H1 (cell line): ENCODE results near the gene B9D1. TPM values are rescaled to one million over a fixed set of nuclear protein-coding genes. Genes with fewer than 3 reads are reported as not detected.

Experiments
- CTCF ChIA-PET: fragments of 300-600 bp; sonication (Branson Sonifier 250); formaldehyde crosslinking; loops from one replicate; lab custom pipeline; 2021; ENCODE audit not compliant: partially characterized antibody; lab: Charles Lee
- POLR2A ChIA-PET: fragments of 300-600 bp; sonication (Branson Sonifier 250); formaldehyde crosslinking; loops from one replicate; lab custom pipeline; 2021; ENCODE audit warnings: inconsistent platforms; ENCODE audit not compliant: partially characterized antibody; lab: Charles Lee
- DNase-seq, 2 experiments: peaks; one replicate each; pipeline versions ENCODE4 v3.0.0 to v3.0.0-alpha.2; 2010 to 2022; ENCODE audit warnings: low spot score in 2 of 2, low read depth in 1 of 2, mixed read lengths in 1 of 2
- FAIRE-seq: peaks from 2 replicates; lab custom pipeline; 2011; peaks lifted over from hg19 to GRCh38; lab: Jason Lieb, UNC
- H2AFZ ChIP-seq: 2 replicates; pipeline ENCODE4 v1.8.1; 2012; ENCODE audit warnings: low read length, inconsistent platforms
- H2AK5ac ChIP-seq: 2 replicates; pipeline ENCODE4 v1.6.1; 2013; ENCODE audit warnings: low read depth, low read length
- H2BK120ac ChIP-seq: replicated peaks from 2 replicates; pipeline ENCODE3; 2013; ENCODE audit warnings: low read depth, low read length, inconsistent platforms
- H2BK12ac ChIP-seq: 2 replicates; pipeline ENCODE4 v1.6.1; 2013; ENCODE audit warnings: low read depth, low read length
- H2BK15ac ChIP-seq: 2 replicates; pipeline ENCODE4 v1.6.1; 2013; ENCODE audit warnings: low read length
- H2BK20ac ChIP-seq: 2 replicates; pipeline ENCODE4 v1.6.1; 2013; ENCODE audit warnings: low read length
- H2BK5ac ChIP-seq: 2 replicates; pipeline ENCODE4 v1.6.1; 2013; ENCODE audit warnings: low read depth, low read length
- H3K14ac ChIP-seq: 2 replicates; pipeline ENCODE4 v1.6.1; 2013; ENCODE audit warnings: inconsistent platforms; ENCODE audit not compliant: insufficient read length
- H3K18ac ChIP-seq: 2 replicates; pipeline ENCODE4 v1.6.1; 2013; ENCODE audit warnings: low read length; ENCODE audit errors: extremely low read depth
- H3K23ac ChIP-seq: 2 replicates; pipeline ENCODE4 v1.6.1; 2013; ENCODE audit warnings: inconsistent platforms; ENCODE audit not compliant: insufficient read length
- H3K23me2 ChIP-seq: 2 replicates; pipeline ENCODE4 v1.6.1; 2013; ENCODE audit warnings: low read depth, low read length
- H3K27ac ChIP-seq: 2 replicates; pipeline ENCODE4 v1.6.1; 2011; ENCODE audit warnings: low read depth, low read length, inconsistent platforms
- H3K27me3 ChIP-seq, 4 experiments: replicated peaks in 1 of 4; 1 replicate in 1 of 4; 2 replicates in 3 of 4; pipeline versions ENCODE4 v1.6.1 to v1.8.1; 2011 to 2013; ENCODE audit warnings: low read length in 3 of 4, mild to moderate bottlenecking in 3 of 4, inconsistent platforms in 2 of 4, mixed read lengths in 2 of 4, moderate library complexity in 1 of 4; ENCODE audit not compliant: control insufficient read depth in 3 of 4, insufficient read depth in 3 of 4; ENCODE audit errors: extremely low read depth in 1 of 4
- H3K36me3 ChIP-seq, 4 experiments: 2 replicates each; pipeline versions ENCODE4 v1.6.1 to v1.8.1; 2011 to 2013; ENCODE audit warnings: mild to moderate bottlenecking in 4 of 4, low read length in 3 of 4, moderate library complexity in 2 of 4, control low read depth in 1 of 4, inconsistent platforms in 1 of 4; ENCODE audit not compliant: insufficient read depth in 4 of 4, control insufficient read depth in 2 of 4
- H3K4ac ChIP-seq: replicated peaks from 2 replicates; pipeline ENCODE3; 2013; ENCODE audit warnings: low read length, low read depth, mixed read lengths, inconsistent platforms; ENCODE audit not compliant: insufficient read length
- H3K4me1 ChIP-seq, 4 experiments: replicated peaks in 1 of 4; 1 replicate in 1 of 4; 2 replicates in 3 of 4; pipeline versions ENCODE4 v1.6.1 to v1.8.1; 2011 to 2013; ENCODE audit warnings: low read length in 3 of 4, inconsistent platforms in 2 of 4, mixed read lengths in 1 of 4; ENCODE audit not compliant: insufficient read depth in 4 of 4, control insufficient read depth in 3 of 4
- H3K4me2 ChIP-seq, 2 experiments: 2 replicates each; pipeline versions ENCODE4 v1.6.1 to v1.8.1; 2011 to 2013; ENCODE audit warnings: low read depth in 2 of 2, low read length in 2 of 2, control low read depth in 1 of 2, inconsistent platforms in 1 of 2, mild to moderate bottlenecking in 1 of 2; ENCODE audit not compliant: insufficient read depth in 1 of 2
- H3K4me3 ChIP-seq, 4 experiments: fragments of 200-600, 300-600 bp in 1 of 4; sonication (generic), shearing (Covaris generic), sonication (Bioruptor Twin) in 1 of 4; 2 replicates each; pipeline versions ENCODE4 v1.5.1 to v1.8.1; 2011 to 2016; ENCODE audit warnings: low read length in 4 of 4, low read depth in 3 of 4, control low read depth in 2 of 4, inconsistent platforms in 2 of 4, mild to moderate bottlenecking in 2 of 4, mixed read lengths in 1 of 4, moderate library complexity in 1 of 4; ENCODE audit not compliant: insufficient read depth in 2 of 4; ENCODE audit errors: extremely low read depth in 1 of 4
- H3K56ac ChIP-seq: replicated peaks from 2 replicates; pipeline ENCODE3; 2013; ENCODE audit warnings: low read depth, mild to moderate bottlenecking, mixed read lengths, low read length, inconsistent platforms; ENCODE audit not compliant: insufficient read length
- H3K79me1 ChIP-seq: 2 replicates; pipeline ENCODE4 v1.6.1; 2013; ENCODE audit warnings: low read depth, low read length, control low read depth
- H3K79me2 ChIP-seq, 2 experiments: 2 replicates each; pipeline versions ENCODE4 v1.6.1 to v1.8.1; 2012 to 2013; ENCODE audit warnings: low read length in 2 of 2, mild to moderate bottlenecking in 2 of 2, inconsistent platforms in 1 of 2; ENCODE audit not compliant: insufficient read depth in 2 of 2, control insufficient read depth in 1 of 2
- H3K9ac ChIP-seq, 4 experiments: replicated peaks in 1 of 4; 1 replicate in 1 of 4; 2 replicates in 3 of 4; pipeline versions ENCODE4 v1.6.1 to v1.8.1; 2011 to 2013; ENCODE audit warnings: low read depth in 3 of 4, low read length in 3 of 4, control low read depth in 2 of 4, mild to moderate bottlenecking in 2 of 4, moderate library complexity in 2 of 4, inconsistent platforms in 1 of 4; ENCODE audit errors: extremely low read depth in 1 of 4
- H3K9me3 ChIP-seq, 2 experiments: 2 replicates each; pipeline versions ENCODE4 v1.6.1 to v1.8.1; 2012 to 2013; ENCODE audit warnings: mild to moderate bottlenecking in 2 of 2, moderate library complexity in 2 of 2, control low read depth in 1 of 2, inconsistent platforms in 1 of 2, low read depth in 1 of 2, low read length in 1 of 2, mixed read lengths in 1 of 2; ENCODE audit not compliant: insufficient read depth in 2 of 2
- H4K20me1 ChIP-seq, 2 experiments: replicated peaks in 1 of 2; 2 replicates each; pipeline versions ENCODE3 to v1.8.1; 2011 to 2013; ENCODE audit warnings: inconsistent platforms in 2 of 2, low read length in 2 of 2, mild to moderate bottlenecking in 1 of 2; ENCODE audit not compliant: insufficient read depth in 2 of 2, control insufficient read depth in 1 of 2
- H4K5ac ChIP-seq: 2 replicates; pipeline ENCODE4 v1.6.1; 2013; ENCODE audit warnings: low read length, low read depth, mixed read lengths, inconsistent platforms; ENCODE audit not compliant: insufficient read length
- H4K8ac ChIP-seq: 2 replicates; pipeline ENCODE4 v1.8.0; 2013; ENCODE audit warnings: mild to moderate bottlenecking, moderate library complexity, low read length, inconsistent platforms; ENCODE audit not compliant: insufficient read depth; ENCODE audit errors: extremely low read depth
- H4K91ac ChIP-seq: replicated peaks from 2 replicates; pipeline ENCODE3; 2013; ENCODE audit warnings: low read length, mixed read lengths, inconsistent platforms; ENCODE audit not compliant: insufficient read length
- CBX5 ChIP-seq: fragments of 300-800, 300-1000 bp; sonication (generic); IDR thresholded peaks from 2 replicates; pipeline ENCODE4 v1.7.1; 2016; ENCODE audit warnings: antibody characterized with exemption, low read length, low read depth
- CEBPB ChIP-seq: IDR thresholded peaks from 2 replicates; pipeline ENCODE4 v1.6.1; 2012; ENCODE audit warnings: low read depth, low read length
- FOSL1 ChIP-seq: IDR thresholded peaks from 2 replicates; pipeline ENCODE4 v1.6.1; 2011; ENCODE audit warnings: mild to moderate bottlenecking, low read depth, low read length, moderate library complexity; ENCODE audit not compliant: insufficient read depth
- JUN ChIP-seq: IDR thresholded peaks from 2 replicates; pipeline ENCODE4 v1.6.1; 2011; ENCODE audit warnings: low read depth, mild to moderate bottlenecking, improper control_type of control experiment, low read length
- KDM5A ChIP-seq: fragments of 200-600 bp; IDR thresholded peaks from 2 replicates; pipeline ENCODE4 v1.7.1; 2012; ENCODE audit warnings: mild to moderate bottlenecking, low read length, inconsistent platforms, mixed read lengths
- PHF8 ChIP-seq: fragments of 200-600 bp; sonication (generic); conservative IDR thresholded peaks from 2 replicates; pipeline ENCODE4 v1.7.1; 2012; ENCODE audit warnings: low read depth, mild to moderate bottlenecking, inconsistent platforms, low read length, moderate library complexity
- RFX5 ChIP-seq: IDR thresholded peaks from 2 replicates; pipeline ENCODE4 v1.6.1; 2011; ENCODE audit warnings: low read depth, low read length, improper control_type of control experiment, borderline replicate concordance
- SUZ12 ChIP-seq: fragments of 200-600 bp; sonication (generic); IDR thresholded peaks from 2 replicates; pipeline ENCODE4 v1.6.1; 2012; ENCODE audit warnings: mild to moderate bottlenecking, inconsistent platforms, low read length, moderate library complexity, mixed read lengths
- YY1 ChIP-seq: IDR thresholded peaks from 2 replicates; pipeline ENCODE4 v1.6.1; 2011; ENCODE audit warnings: low read depth, mild to moderate bottlenecking, low read length
- WGBS, 2 experiments: shearing (Covaris generic) in 1 of 2; methylation state at CpG; one replicate each; pipeline versions ENCODE4 v1.1.6 to v1.1.7; 2013 to 2015; ENCODE audit warnings: low lambda C conversion rate in 2 of 2, mixed read lengths in 2 of 2, inconsistent platforms in 1 of 2, low coverage in 1 of 2, missing lambda C conversion rate in 1 of 2; ENCODE audit not compliant: insufficient replicate concordance in 2 of 2, insufficient coverage in 1 of 2, insufficient read length in 1 of 2; ENCODE audit errors: extremely low coverage in 1 of 2, missing lambda C conversion rate in 1 of 2; 5-methylcytosine and 5-hydroxymethylcytosine counted together
- polyA plus RNA-seq, 7 experiments: library from polyadenylated mRNA; depleted of rRNA in 3 of 7; stranded (reverse) in 5 of 7; unstranded in 2 of 7; fragments of >200 nt in 5 of 7; fragments of 200-250 nt in 2 of 7; gene quantifications; 1 replicate in 5 of 7; 2 replicates in 1 of 7; 4 replicates in 1 of 7; pipeline versions ENCODE4 v1.2.1 to v1.2.3, GENCODE V29; 2011 to 2013; ENCODE audit warnings: missing spikeins in 2 of 7, mixed read lengths in 2 of 7
- total RNA-seq: library from RNA; stranded (reverse); fragmentation: NEBNext Ultra II Directional; extraction: Animal tissue kit (Norgen Biotek cat#: 25700); gene quantifications from 2 replicates; pipeline ENCODE4 v1.2.1, GENCODE V29; 2021
- TF ChIP-seq, protein P1 (sequence below): IDR thresholded peaks from 2 replicates; pipeline ENCODE4 v1.6.1; 2012; ENCODE audit warnings: inconsistent platforms
- TF ChIP-seq, protein P2 (sequence below): IDR thresholded peaks from 2 replicates; pipeline ENCODE4 v1.6.1; 2011; ENCODE audit warnings: low read length, improper control_type of control experiment

The B9D1 gene
- total and polyA plus RNA-seq, 2 of the 8 experiments (the other 6 are each of a cell fraction or from before 2014, with no cell fraction given): 24.6 to 65.7 TPM

- H3K79me1 ChIP-seq: no peaks in the 10 kb centered on the region
- no peak overlapping the region for H2BK15ac ChIP-seq
- H3K79me2 ChIP-seq: no peaks in the 10 kb centered on the region
- no peak overlapping the region for H3K56ac ChIP-seq
- no peak overlapping the region for H3K9ac ChIP-seq
- H4K20me1 ChIP-seq: peaks cover 0 to 3% of the 10 kb centered on the region in 2 experiments
- H3K23ac ChIP-seq: no peak overlapping the region
- no peak for DNase-seq
- H3K4ac ChIP-seq: no peak overlapping the region
- H4K8ac ChIP-seq: no peak overlapping the region
- peaks cover 4 to 18% (median 14%) of the 10 kb centered on the region in 4 experiments for H3K4me1 ChIP-seq
- no peak overlapping the region for H4K5ac ChIP-seq
- H4K91ac ChIP-seq: no peak overlapping the region
- H2AK5ac ChIP-seq: no peak overlapping the region
- no peak overlapping the region for H2BK5ac ChIP-seq
- ChIA-PET CTCF (interaction anchor here (0.6 to 9.8 kb wide), 9 partner anchors 10 to 420 kb away, joined by 3 to 70 read pairs (median 3); partner anchors contain the start of gene RNF112), POLR2A (interaction anchor here (0.6 to 1.7 kb wide), 7 partner anchors 8 to 305 kb away, joined by 3 to 5 read pairs (median 3); no protein-coding TSS in a partner anchor)
- 90% methylated on average over 6 of the region's 7 CpGs; no CpG with 5 or more reads in 1 of the 2 experiments for WGBS, 2 experiments
- no peak overlapping the region for H2BK12ac ChIP-seq
- no peaks in the 10 kb centered on the region for H3K23me2 ChIP-seq
- no peak for FAIRE-seq
- H3K4me2 ChIP-seq: no peak overlapping the region
- no peaks in the 10 kb centered on the region for H3K27me3 ChIP-seq
- H3K36me3 ChIP-seq: peaks cover 0 to 5% (median 2%) of the 10 kb centered on the region in 4 experiments; a peak in 2 of 8 replicates
- no peak overlapping the region for H2BK20ac ChIP-seq
- H3K18ac ChIP-seq: no peak overlapping the region
- no peak overlapping the region for H3K27ac ChIP-seq
- H3K4me3 ChIP-seq: no peak overlapping the region
- H2AFZ ChIP-seq: no peak overlapping the region
- H3K14ac ChIP-seq: no peak overlapping the region
- no peak overlapping the region for H2BK120ac ChIP-seq
- H3K9me3 ChIP-seq: no peaks in the 10 kb centered on the region
- no peak for TF ChIP-seq PHF8
- TF ChIP-seq, protein P1, sequence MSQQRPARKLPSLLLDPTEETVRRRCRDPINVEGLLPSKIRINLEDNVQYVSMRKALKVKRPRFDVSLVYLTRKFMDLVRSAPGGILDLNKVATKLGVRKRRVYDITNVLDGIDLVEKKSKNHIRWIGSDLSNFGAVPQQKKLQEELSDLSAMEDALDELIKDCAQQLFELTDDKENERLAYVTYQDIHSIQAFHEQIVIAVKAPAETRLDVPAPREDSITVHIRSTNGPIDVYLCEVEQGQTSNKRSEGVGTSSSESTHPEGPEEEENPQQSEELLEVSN: no peak
- no peak for TF ChIP-seq CBX5
- TF ChIP-seq KDM5A: no peak
- TF ChIP-seq JUN: no peak
- TF ChIP-seq CEBPB: no peak
- no peak for TF ChIP-seq YY1
- TF ChIP-seq SUZ12: no peak
- TF ChIP-seq FOSL1: no peak
- TF ChIP-seq, protein P2, sequence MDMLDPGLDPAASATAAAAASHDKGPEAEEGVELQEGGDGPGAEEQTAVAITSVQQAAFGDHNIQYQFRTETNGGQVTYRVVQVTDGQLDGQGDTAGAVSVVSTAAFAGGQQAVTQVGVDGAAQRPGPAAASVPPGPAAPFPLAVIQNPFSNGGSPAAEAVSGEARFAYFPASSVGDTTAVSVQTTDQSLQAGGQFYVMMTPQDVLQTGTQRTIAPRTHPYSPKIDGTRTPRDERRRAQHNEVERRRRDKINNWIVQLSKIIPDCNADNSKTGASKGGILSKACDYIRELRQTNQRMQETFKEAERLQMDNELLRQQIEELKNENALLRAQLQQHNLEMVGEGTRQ: no peak
- TF ChIP-seq RFX5: no peak
Measured at GRCh38 chr17:19342611-19343255, 19.8 kb downstream of the B9D1 start.
